LHCN-M2 (cell line): ENCODE data around the gene CAV1. TPM values are rescaled to one million over a fixed set of nuclear protein-coding genes. Genes with fewer than 3 reads are reported as not detected.

Source experiments
- DNase-seq: peaks from one replicate; pipeline ENCODE4 v3.0.0-alpha.2; 2012; ENCODE audit warnings: low read depth
- total RNA-seq: library from RNA; depleted of rRNA; stranded (reverse); fragments of >200 nt; gene quantifications from 2 replicates; pipeline ENCODE4 v1.2.3, GENCODE V29; 2014

Gene CAV1
- total RNA-seq, 1 experiment from 2014 or later, result 1,463 TPM

- DNase-seq, result peak; percentile 37
These were observed 5.4 kb downstream of the CAV1 start for GRCh38 chr7:116530107-116530820.

- peak; percentile 74 for DNase-seq
These were observed 7.4 kb downstream of the CAV1 start for GRCh38 chr7:116532102-116532688.

GRCh38 chr7:116534790-116535189 lies 10.0 kb downstream of the CAV1 start:
- DNase-seq, result no peak

- no peak for DNase-seq
These were observed 10.6 kb downstream of the CAV1 start for GRCh38 chr7:116535416-116535815.

GRCh38 chr7:116538138-116538537 lies 13.3 kb downstream of the CAV1 start:
- no peak for DNase-seq

- no peak for DNase-seq
These were observed 15.0 kb downstream of the CAV1 start for GRCh38 chr7:116539879-116540278.

GRCh38 chr7:116540743-116541142 lies 15.9 kb downstream of the CAV1 start:
- no peak for DNase-seq

GRCh38 chr7:116541951-116542350 lies 17.1 kb downstream of the CAV1 start:
- DNase-seq, result no peak

- DNase-seq, result no peak
These were observed 17.8 kb downstream of the CAV1 start for GRCh38 chr7:116542618-116543017.

- peak; percentile 86 for DNase-seq
These were observed 18.8 kb downstream of the CAV1 start for GRCh38 chr7:116543664-116544063.

GRCh38 chr7:116544487-116544886 lies 19.7 kb downstream of the CAV1 start:
- no peak for DNase-seq

GRCh38 chr7:116545411-116545993 lies 20.7 kb downstream of the CAV1 start:
- DNase-seq, result no peak

- no peak for DNase-seq
These were observed 21.2 kb downstream of the CAV1 start for GRCh38 chr7:116546054-116546453.

- no peak for DNase-seq
These were observed 22.1 kb downstream of the CAV1 start for GRCh38 chr7:116546916-116547315.

- DNase-seq, result peak; percentile 94
These were observed 22.5 kb downstream of the CAV1 start for GRCh38 chr7:116547347-116547746.

GRCh38 chr7:116548506-116548905 lies 23.7 kb downstream of the CAV1 start:
- DNase-seq, result no peak

- no peak for DNase-seq
These were observed 24.5 kb downstream of the CAV1 start for GRCh38 chr7:116549370-116549769.

- no peak for DNase-seq
These were observed 26.9 kb downstream of the CAV1 start for GRCh38 chr7:116551692-116552091.

- peak; percentile 88 for DNase-seq
These were observed 27.8 kb downstream of the CAV1 start for GRCh38 chr7:116552602-116553001.

GRCh38 chr7:116553168-116553964 lies 28.5 kb downstream of the CAV1 start:
- no peak for DNase-seq

- no peak for DNase-seq
These were observed 29.6 kb downstream of the CAV1 start for GRCh38 chr7:116554436-116554835.

- DNase-seq, result peak; percentile 82
These were observed 30.1 kb downstream of the CAV1 start for GRCh38 chr7:116554911-116555310.
